OCI-LY7 (cell line): ENCODE results near the gene MS4A4A. TPM values are rescaled to one million over a fixed set of nuclear protein-coding genes. Genes with fewer than 3 reads are reported as not detected.

Experiments used
- BruUV-seq: library from RNA; stranded (reverse); fragments of 400-500 nt; replicated peaks from 2 replicates; lab custom pipeline; 2021; lab: Mats Ljungman, UMichigan
- CTCF ChIA-PET: fragments of 300-600 bp; sonication (Branson Sonifier 250); formaldehyde crosslinking; loops from one replicate; lab custom pipeline; 2022; ENCODE audit warnings: antibody characterized with exemption; ENCODE audit not compliant: unreplicated experiment; lab: Charles Lee
- POLR2A ChIA-PET: fragments of 300-600 bp; sonication (Branson Sonifier 250); formaldehyde crosslinking; loops from one replicate; lab custom pipeline; 2022; ENCODE audit warnings: antibody characterized with exemption; lab: Charles Lee
- DNase-seq: peaks from one replicate; pipeline ENCODE4 v3.0.0-alpha.2; 2015; ENCODE audit warnings: low spot score
- H2AFZ ChIP-seq: fragments of 200-600 bp; sonication (generic), shearing (Covaris generic); 2 replicates; pipeline ENCODE4 v1.6.1; 2014; ENCODE audit warnings: mild to moderate bottlenecking, antibody characterized with exemption, low read length, moderate library complexity
- H3K27ac ChIP-seq: fragments of 200-600 bp; sonication (generic); 2 replicates; pipeline ENCODE4 v1.5.1; 2014; ENCODE audit warnings: mixed run types, low read depth, mild to moderate bottlenecking, moderate library complexity, low read length, inconsistent platforms; ENCODE audit not compliant: poor library complexity, severe bottlenecking
- H3K36me3 ChIP-seq: fragments of 200-600 bp; sonication (generic); 2 replicates; pipeline ENCODE4 v1.6.1; 2014; ENCODE audit warnings: mild to moderate bottlenecking, antibody characterized with exemption, low read length, moderate library complexity, mixed read lengths; ENCODE audit not compliant: insufficient read depth
- H3K4me1 ChIP-seq: fragments of 200-600 bp; sonication (generic); 2 replicates; pipeline ENCODE4 v1.5.1; 2014; ENCODE audit warnings: mild to moderate bottlenecking, low read length; ENCODE audit not compliant: insufficient read depth, poor library complexity, severe bottlenecking
- H3K4me2 ChIP-seq: fragments of 200-600 bp; sonication (generic); 2 replicates; pipeline ENCODE4 v1.6.1; 2014; ENCODE audit warnings: mild to moderate bottlenecking, low read length
- H3K4me3 ChIP-seq: fragments of 200-600 bp; sonication (generic); 2 replicates; pipeline ENCODE4 v1.5.1; 2014; ENCODE audit warnings: mild to moderate bottlenecking, low read depth, low read length; ENCODE audit not compliant: poor library complexity, severe bottlenecking
- H3K79me2 ChIP-seq: fragments of 200-600 bp; sonication (generic); 2 replicates; pipeline ENCODE4 v1.6.1; 2016; ENCODE audit warnings: low read depth, mild to moderate bottlenecking, low read length, moderate library complexity, mixed read lengths; ENCODE audit not compliant: insufficient read depth
- H3K9me2 ChIP-seq: fragments of 200-600 bp; sonication (generic); 2 replicates; pipeline ENCODE4 v1.6.1; 2016; ENCODE audit warnings: mild to moderate bottlenecking, low read length, mixed read lengths; ENCODE audit not compliant: insufficient read depth
- H3K9me3 ChIP-seq: fragments of 200-600 bp; sonication (generic); 2 replicates; pipeline ENCODE4 v1.6.1; 2014; ENCODE audit warnings: mild to moderate bottlenecking, mixed run types, low read length, mixed read lengths
- H4K20me1 ChIP-seq: fragments of 200-600 bp; sonication (generic); 2 replicates; pipeline ENCODE4 v1.6.1; 2014; ENCODE audit warnings: mild to moderate bottlenecking, antibody characterized with exemption, low read length, moderate library complexity, mixed read lengths; ENCODE audit not compliant: insufficient read depth
- CTCF ChIP-seq: fragments of 200-600 bp; sonication (generic); conservative IDR thresholded peaks from 2 replicates; pipeline ENCODE4 v1.5.1; 2014; ENCODE audit warnings: mild to moderate bottlenecking, antibody characterized with exemption, low read length, moderate library complexity, mixed read lengths
- EZH2phosphoT487 ChIP-seq: fragments of 200-600 bp; sonication (generic); IDR thresholded peaks from 2 replicates; pipeline ENCODE4 v1.6.1; 2018; ENCODE audit warnings: low read depth, borderline replicate concordance, mild to moderate bottlenecking, mixed run types, antibody characterized with exemption, low read length, moderate library complexity, mixed read lengths
- intact Hi-C: fragments of 100-400 bp; cut with micrococcal nuclease; formaldehyde crosslinking; loops from one replicate; pipeline ENCODE4 v1.10.0; 2022; ENCODE audit not compliant: unreplicated experiment
- total RNA-seq, 2 experiments: library from RNA; depleted of rRNA in 1 of 2; stranded (reverse); fragments of >200 nt in 1 of 2; shearing (Covaris generic) in 1 of 2; gene quantifications; 2 replicates each; pipeline ENCODE4 v1.2.3, GENCODE V29; 2014 to 2022

The MS4A4A gene
- total RNA-seq, 2 experiments from 2014 or later: not detected

GRCh38 chr11:60357771-60358170 is 77.3 kb downstream of the MS4A4A start:
- Histone ChIP-seq H3K4me3 (no peak overlapping the region), H3K79me2 (no peaks in the 10 kb centered on the region), H3K9me2 (no peaks in the 10 kb centered on the region), H2AFZ (no peak overlapping the region), H3K9me3 (peaks cover 45% of the 10 kb centered on the region), H4K20me1 (no peaks in the 10 kb centered on the region), H3K4me1 (peaks cover 6% of the 10 kb centered on the region), H3K27ac (no peak overlapping the region), H3K36me3 (peaks cover 5% of the 10 kb centered on the region; the same call in 1 of the 2 replicates), H3K4me2 (no peak overlapping the region)
- intact Hi-C loops: no loop called here
- no TSS peak for BruUV-seq
- DNase-seq: no peak
- ChIA-PET POLR2A (no interaction called here), CTCF (no interaction called here)
- TF ChIP-seq EZH2phosphoT487: no peak
- no peak for TF ChIP-seq CTCF

Other genes with a start within 250 kb of the MS4A4A start
- not detected in 2 replicates for gene OOSP2, start 240.3 kb upstream of the MS4A4A start, total RNA-seq (2014; rRNA removed; shearing (Covaris generic))
- gene OOSP2, start 240.3 kb upstream of the MS4A4A start, total RNA-seq (2022): not detected in 2 replicates
- not detected in 2 replicates for gene MS4A3, start 224.0 kb upstream of the MS4A4A start, total RNA-seq (2014; rRNA removed; shearing (Covaris generic))
- gene MS4A3, start 224.0 kb upstream of the MS4A4A start, total RNA-seq (2022): not detected in 2 replicates
- gene MS4A2, start 192.0 kb upstream of the MS4A4A start, total RNA-seq (2014; rRNA removed; shearing (Covaris generic)): not detected in 2 replicates
- gene MS4A2, start 192.0 kb upstream of the MS4A4A start, total RNA-seq (2022): not detected in 2 replicates
- gene MS4A6A, start 97.6 kb upstream of the MS4A4A start, total RNA-seq (2014; rRNA removed; shearing (Covaris generic)): not detected in 2 replicates
- not detected in 2 replicates for gene MS4A6A, start 97.6 kb upstream of the MS4A4A start, total RNA-seq (2022)
- gene MS4A4E, start 37.5 kb upstream of the MS4A4A start, total RNA-seq (2014; rRNA removed; shearing (Covaris generic)): not detected in 2 replicates
- gene MS4A4E, start 37.5 kb upstream of the MS4A4A start, total RNA-seq (2022): not detected in 2 replicates
- not detected in 2 replicates for gene MS4A6E, start 46.6 kb downstream of the MS4A4A start, total RNA-seq (2014; rRNA removed; shearing (Covaris generic))
- gene MS4A6E, start 46.6 kb downstream of the MS4A4A start, total RNA-seq (2022): not detected in 2 replicates
- gene MS4A7, start 97.9 kb downstream of the MS4A4A start, total RNA-seq (2014; rRNA removed; shearing (Covaris generic)): 0.26 and 0.54 TPM in 2 replicates
- gene MS4A7, start 97.9 kb downstream of the MS4A4A start, total RNA-seq (2022): 1.1 and 2.4 TPM in 2 replicates
- 0.15 TPM in 1 of 2 replicates, not detected in the other for gene MS4A14, start 115.8 kb downstream of the MS4A4A start, total RNA-seq (2014; rRNA removed; shearing (Covaris generic))
- 0.18 TPM in 1 of 2 replicates, not detected in the other for gene MS4A14, start 115.8 kb downstream of the MS4A4A start, total RNA-seq (2022)
- gene MS4A5, start 148.9 kb downstream of the MS4A4A start, total RNA-seq (2014; rRNA removed; shearing (Covaris generic)): not detected in 2 replicates
- gene MS4A5, start 148.9 kb downstream of the MS4A4A start, total RNA-seq (2022): not detected in 2 replicates
- gene MS4A1, start 175.2 kb downstream of the MS4A4A start, total RNA-seq (2014; rRNA removed; shearing (Covaris generic)): 435 and 488 TPM in 2 replicates
- 559 and 603 TPM in 2 replicates for gene MS4A1, start 175.2 kb downstream of the MS4A4A start, total RNA-seq (2022)
- gene MS4A12, start 212.1 kb downstream of the MS4A4A start, total RNA-seq (2014; rRNA removed; shearing (Covaris generic)): 1.8 TPM in 1 of 2 replicates, not detected in the other
- gene MS4A12, start 212.1 kb downstream of the MS4A4A start, total RNA-seq (2022): not detected in 2 replicates
- not detected in 2 replicates for gene MS4A13, start 234.7 kb downstream of the MS4A4A start, total RNA-seq (2014; rRNA removed; shearing (Covaris generic))
- gene MS4A13, start 234.7 kb downstream of the MS4A4A start, total RNA-seq (2022): not detected in 2 replicates